GM23248 (cell line): Measurements from ENCODE around the gene CX3CL1. TPM values are rescaled to one million over a fixed set of nuclear protein-coding genes. Genes with fewer than 3 reads are reported as not detected.

Experiments
- DNase-seq: peaks from one replicate; pipeline ENCODE4 v3.0.0-alpha.2; 2015
- H2AFZ ChIP-seq: fragments of 200-600 bp; sonication (generic); 2 replicates; pipeline ENCODE4 v1.6.1; 2016; ENCODE audit warnings: antibody characterized with exemption
- H3F3A ChIP-seq: fragments of 200-600 bp; sonication (generic); 2 replicates; pipeline ENCODE4 v1.6.1; 2016; ENCODE audit warnings: mild to moderate bottlenecking, antibody characterized with exemption, mixed run types; ENCODE audit not compliant: insufficient read depth
- H3K27ac ChIP-seq: fragments of 200-600 bp; sonication (generic); 2 replicates; pipeline ENCODE4 v1.5.1; 2016; ENCODE audit warnings: mild to moderate bottlenecking
- H3K27me3 ChIP-seq: fragments of 200-600 bp; sonication (generic); replicated peaks from 2 replicates; pipeline ENCODE4 v1.6.1; 2016; ENCODE audit warnings: mild to moderate bottlenecking; ENCODE audit not compliant: insufficient read depth
- H3K36me3 ChIP-seq: fragments of 200-600 bp; sonication (generic); 2 replicates; pipeline ENCODE4 v1.6.1; 2016; ENCODE audit warnings: low read depth, mild to moderate bottlenecking
- H3K4me1 ChIP-seq: fragments of 200-600 bp; sonication (generic); 2 replicates; pipeline ENCODE4 v1.6.1; 2016; ENCODE audit warnings: mild to moderate bottlenecking; ENCODE audit not compliant: insufficient read depth
- H3K4me2 ChIP-seq: fragments of 200-600 bp; sonication (generic); one replicate; pipeline ENCODE4 v1.6.1; 2016; ENCODE audit warnings: mild to moderate bottlenecking; ENCODE audit not compliant: unreplicated experiment
- H3K4me3 ChIP-seq: fragments of 200-600 bp; sonication (generic); 2 replicates; pipeline ENCODE4 v1.5.1; 2016; ENCODE audit warnings: mild to moderate bottlenecking
- H3K79me2 ChIP-seq: fragments of 200-600 bp; sonication (generic); 2 replicates; pipeline ENCODE4 v1.6.1; 2016; ENCODE audit warnings: mild to moderate bottlenecking; ENCODE audit not compliant: insufficient read depth
- H3K9ac ChIP-seq: fragments of 200-600 bp; sonication (generic); 2 replicates; pipeline ENCODE4 v1.6.1; 2016; ENCODE audit warnings: mild to moderate bottlenecking
- H3K9me2 ChIP-seq: fragments of 200-600 bp; sonication (generic); 2 replicates; pipeline ENCODE4 v1.6.1; 2016; ENCODE audit warnings: mixed run types, mild to moderate bottlenecking, moderate library complexity; ENCODE audit not compliant: insufficient read depth
- H3K9me3 ChIP-seq: fragments of 200-600 bp; sonication (generic); one replicate; pipeline ENCODE4 v1.6.1; 2017; ENCODE audit warnings: low read depth
- H4K20me1 ChIP-seq: fragments of 200-600 bp; sonication (generic); 2 replicates; pipeline ENCODE4 v1.6.0; 2016; ENCODE audit not compliant: insufficient read depth
- EZH2 ChIP-seq: fragments of 200-600 bp; sonication (generic); IDR thresholded peaks from 2 replicates; pipeline ENCODE4 v1.6.1; 2018; ENCODE audit warnings: antibody characterized with exemption, mild to moderate bottlenecking; ENCODE audit not compliant: insufficient read depth, poor library complexity, severe bottlenecking
- EZH2phosphoT487 ChIP-seq: fragments of 200-600 bp; sonication (generic); IDR thresholded peaks from 2 replicates; pipeline ENCODE4 v1.6.1; 2018; ENCODE audit warnings: antibody characterized with exemption, moderate library complexity, mild to moderate bottlenecking, low read depth; ENCODE audit not compliant: insufficient read depth
- WGBS, 2 experiments: methylation state at CpG; one replicate each; pipeline ENCODE4 v1.1.6; 2015 to 2017; ENCODE audit warnings: low lambda C conversion rate in 2 of 2, low coverage in 1 of 2; ENCODE audit errors: missing lambda C conversion rate in 2 of 2; 5-methylcytosine and 5-hydroxymethylcytosine counted together
- in situ Hi-C: fragments of 300-500 bp; cut with MboI; formaldehyde crosslinking; loops from 2 replicates; pipeline ENCODE4 v1.15.0; 2020
- polyA plus RNA-seq: library from polyadenylated mRNA; unstranded; fragments of >200 nt; fragmentation: Nextera tagmentation; extraction: Ambion mirVana; gene quantifications from 2 replicates; pipeline ENCODE4 v1.2.1, GENCODE V29; 2016
- total RNA-seq: library from RNA; depleted of rRNA; stranded (reverse); fragments of >200 nt; shearing (Covaris generic); gene quantifications from 2 replicates; pipeline ENCODE4 v1.2.3, GENCODE V29; 2014

CX3CL1 gene
- total and polyA plus RNA-seq, 2 experiments from 2014 or later, result not detected

GRCh38 chr16:57388359-57389086, 16.2 kb downstream of the CX3CL1 start:
- no peaks in the 10 kb centered on the region for H3K79me2 ChIP-seq
- H3K9ac ChIP-seq, result no peak overlapping the region
- in situ Hi-C loops, result no loop called here
- H3K27me3 ChIP-seq, result peaks cover 23% of the 10 kb centered on the region
- H3K36me3 ChIP-seq, result no peaks in the 10 kb centered on the region
- TF ChIP-seq EZH2phosphoT487, result no peak
- DNase-seq, result no peak
- H3K4me1 ChIP-seq, result no peaks in the 10 kb centered on the region
- WGBS, 2 experiments, result 79 to 92% methylated on average over 7 of the region's 7 CpGs
- H3K9me3 ChIP-seq, result no peaks in the 10 kb centered on the region
- H3K9me2 ChIP-seq, result no peaks in the 10 kb centered on the region
- no peak overlapping the region for H3K27ac ChIP-seq
- H3K4me3 ChIP-seq, result no peak overlapping the region
- 0 out of 2 replicates have a peak, but pooled peaks cover 4% of the 10 kb centered on the region for H3F3A ChIP-seq
- H2AFZ ChIP-seq, result no peak overlapping the region
- H3K4me2 ChIP-seq, result no peak overlapping the region
- H4K20me1 ChIP-seq, result no peaks in the 10 kb centered on the region

GRCh38 chr16:57389087-57389468, 16.8 kb downstream of the CX3CL1 start:
- no peaks in the 10 kb centered on the region for H3K4me1 ChIP-seq
- no peaks in the 10 kb centered on the region for H3K9me3 ChIP-seq
- WGBS, 2 experiments, result 70 to 76% methylated on average over 3 of the region's 3 CpGs
- H2AFZ ChIP-seq, result no peak overlapping the region
- H3K9ac ChIP-seq, result no peak overlapping the region
- no peaks in the 10 kb centered on the region for H3K36me3 ChIP-seq
- no peak overlapping the region for H3K27ac ChIP-seq
- no peaks in the 10 kb centered on the region for H4K20me1 ChIP-seq
- H3K9me2 ChIP-seq, result no peaks in the 10 kb centered on the region
- H3K4me2 ChIP-seq, result no peak overlapping the region
- TF ChIP-seq EZH2, result no peak
- TF ChIP-seq EZH2phosphoT487, result no peak
- peaks cover 27% of the 10 kb centered on the region for H3K27me3 ChIP-seq
- H3K4me3 ChIP-seq, result no peak overlapping the region
- in situ Hi-C loops, result no loop called here
- 0 out of 2 replicates have a peak, but pooled peaks cover 4% of the 10 kb centered on the region for H3F3A ChIP-seq
- no peak for DNase-seq
- H3K79me2 ChIP-seq, result no peaks in the 10 kb centered on the region

- 48 to 50% methylated on average over 5 of the region's 5 CpGs for WGBS, 2 experiments
- 0 out of 2 replicates have a peak, but pooled peaks cover 4% of the 10 kb centered on the region for H3F3A ChIP-seq
- no peaks in the 10 kb centered on the region for H3K36me3 ChIP-seq
- no peaks in the 10 kb centered on the region for H3K4me1 ChIP-seq
- no peak for DNase-seq
- no peaks in the 10 kb centered on the region for H4K20me1 ChIP-seq
- H3K9me3 ChIP-seq, result no peaks in the 10 kb centered on the region
- in situ Hi-C loops, result no loop called here
- no peak overlapping the region for H3K4me2 ChIP-seq
- H2AFZ ChIP-seq, result no peak overlapping the region
- no peaks in the 10 kb centered on the region for H3K79me2 ChIP-seq
- H3K27me3 ChIP-seq, result peaks cover 27% of the 10 kb centered on the region
- no peak overlapping the region for H3K27ac ChIP-seq
- H3K9ac ChIP-seq, result no peak overlapping the region
- TF ChIP-seq EZH2 (no peak), EZH2phosphoT487 (no peak)
- H3K9me2 ChIP-seq, result no peaks in the 10 kb centered on the region
- H3K4me3 ChIP-seq, result no peak overlapping the region
Observed at GRCh38 chr16:57390636-57391295, 18.5 kb downstream of the CX3CL1 start.

GRCh38 chr16:57391300-57391699, 19.0 kb downstream of the CX3CL1 start:
- Histone ChIP-seq H3K9me3 (no peaks in the 10 kb centered on the region), H3K9ac (no peak overlapping the region), H3K36me3 (no peaks in the 10 kb centered on the region), H3K27ac (no peak overlapping the region), H3K4me3 (no peak overlapping the region), H3K79me2 (no peaks in the 10 kb centered on the region), H3K9me2 (no peaks in the 10 kb centered on the region), H3K4me2 (no peak overlapping the region), H3F3A (0 out of 2 replicates have a peak, but pooled peaks cover 4% of the 10 kb centered on the region), H3K27me3 (peaks cover 27% of the 10 kb centered on the region), H3K4me1 (no peaks in the 10 kb centered on the region), H2AFZ (no peak overlapping the region), H4K20me1 (no peaks in the 10 kb centered on the region)
- TF ChIP-seq EZH2 (no peak), EZH2phosphoT487 (no peak)
- in situ Hi-C loops, result no loop called here
- 67 to 70% methylated on average over 4 of the region's 4 CpGs for WGBS, 2 experiments
- DNase-seq, result no peak
